Erythroblast (primary cell): Measurements from ENCODE around the gene AMHR2.

Source experiments
- GATA1 ChIP-seq: IDR thresholded peaks from 2 replicates; pipeline ENCODE4 v1.6.1; 2011; ENCODE audit warnings: low read depth, mild to moderate bottlenecking, control low read depth, low read length, moderate library complexity
- POLR2A ChIP-seq: IDR thresholded peaks from 2 replicates; pipeline ENCODE4 v1.6.1; 2011; ENCODE audit warnings: mild to moderate bottlenecking, low read length

DNA sequence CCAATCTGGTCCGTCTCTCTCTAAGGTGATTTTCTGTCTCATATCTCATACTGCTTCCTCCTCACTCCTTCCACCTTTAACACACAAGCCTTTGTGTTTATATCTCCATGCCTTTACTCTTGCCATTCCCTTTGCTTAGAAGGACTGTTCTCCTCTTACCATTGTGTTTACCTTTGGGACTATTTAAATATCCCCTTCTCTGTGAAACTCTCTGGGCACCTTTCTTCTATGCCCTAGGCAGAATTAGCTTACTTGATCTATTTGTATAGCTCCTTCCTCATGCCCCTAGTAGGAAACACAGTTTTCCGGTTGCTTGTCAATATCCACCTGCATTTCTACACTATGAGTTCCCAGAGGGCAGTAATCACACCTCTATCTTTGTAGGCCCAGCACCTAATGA lies 3.9 kb upstream of the AMHR2 start:
- no peak for TF ChIP-seq POLR2A
- TF ChIP-seq GATA1 = no peak
